Activated T-cell treated with anti-CD3 and anti-CD28 coated beads, Interleukin-2, amount 50 U/mL, for 24 hours (primary cell): ENCODE measurements around the gene MXD4.

Experiments
- DNase-seq: peaks from one replicate; pipeline ENCODE4 v3.0.0-alpha.2; 2020
- H3K27ac Mint-ChIP-seq: 2 replicates; pipeline ENCODE4 v1.8.0; 2020; ENCODE audit warnings: mild to moderate bottlenecking, mixed read lengths
- H3K27me3 Mint-ChIP-seq: 2 replicates; pipeline ENCODE4 v1.8.0; 2020; ENCODE audit warnings: mixed read lengths
- H3K36me3 Mint-ChIP-seq: 2 replicates; pipeline ENCODE4 v1.8.0; 2020; ENCODE audit warnings: low read depth, mixed read lengths
- H3K4me1 Mint-ChIP-seq: 2 replicates; pipeline ENCODE4 v1.8.0; 2020; ENCODE audit warnings: low read depth, mixed read lengths
- H3K4me3 Mint-ChIP-seq: 2 replicates; pipeline ENCODE4 v1.8.0; 2020; ENCODE audit warnings: mild to moderate bottlenecking, moderate library complexity, mixed read lengths
- H3K9me3 Mint-ChIP-seq: 2 replicates; pipeline ENCODE4 v1.8.0; 2020; ENCODE audit warnings: mixed read lengths

Gene MXD4

GRCh38 chr4:2248044-2248780, 13.7 kb downstream of the MXD4 start:
- no peak for DNase-seq
- Mint-ChIP-seq H3K27ac (no peak overlapping the region), H3K36me3 (peaks cover 8% of the 10 kb centered on the region), H3K4me1 (peaks cover 19% of the 10 kb centered on the region), H3K27me3 (no peaks in the 10 kb centered on the region), H3K9me3 (no peaks in the 10 kb centered on the region), H3K4me3 (no peak overlapping the region)

DNA sequence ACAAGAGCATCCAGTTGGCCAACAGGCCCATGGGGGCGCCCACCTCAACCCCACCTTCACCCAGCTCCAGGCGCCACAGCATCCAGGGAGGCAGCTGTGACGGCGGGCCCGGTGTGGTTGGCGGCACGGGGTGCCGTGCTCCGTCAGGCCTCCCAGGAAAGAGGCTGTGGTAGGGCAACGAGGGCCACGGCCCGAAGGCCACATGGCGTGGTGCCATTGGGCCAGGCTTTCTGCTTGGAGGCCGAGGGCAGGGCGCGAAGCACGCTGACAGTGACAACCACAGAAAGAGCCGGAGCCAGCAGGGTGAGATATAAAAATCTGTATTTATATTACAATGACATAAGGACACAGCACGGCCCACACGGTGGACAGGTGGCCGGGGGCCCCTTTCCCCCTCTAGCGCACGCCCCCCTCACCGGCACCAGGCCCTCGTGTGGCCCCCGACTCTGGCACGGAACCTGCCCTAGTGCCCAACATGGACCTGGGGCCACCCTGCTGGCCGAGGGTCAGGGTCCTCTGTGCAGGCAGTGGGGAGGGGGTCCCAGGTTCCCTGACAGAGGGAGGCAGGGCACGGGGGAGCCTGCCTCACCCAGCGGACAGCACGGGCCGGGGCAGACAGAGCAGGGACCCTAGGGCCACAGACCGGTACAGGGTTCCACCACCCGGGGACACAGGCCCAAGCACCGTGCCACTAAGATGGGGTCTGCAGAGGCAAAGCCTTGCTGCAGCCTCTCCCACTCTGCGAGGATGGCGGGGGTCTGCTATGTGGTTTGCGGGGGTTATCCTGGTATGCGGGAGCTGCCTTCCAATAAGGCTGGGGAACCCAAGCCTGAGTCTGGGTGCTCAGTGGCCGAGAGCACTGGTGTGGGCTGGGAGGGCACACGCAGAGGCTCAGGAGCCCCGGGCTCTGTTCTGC, 14.5 kb downstream of the MXD4 start:
- DNase-seq: no peak
- Mint-ChIP-seq H3K4me3 (no peak overlapping the region), H3K27ac (no peak overlapping the region), H3K4me1 (peaks cover 24% of the 10 kb centered on the region), H3K9me3 (no peaks in the 10 kb centered on the region), H3K36me3 (peaks cover 5% of the 10 kb centered on the region), H3K27me3 (no peaks in the 10 kb centered on the region)

DNA sequence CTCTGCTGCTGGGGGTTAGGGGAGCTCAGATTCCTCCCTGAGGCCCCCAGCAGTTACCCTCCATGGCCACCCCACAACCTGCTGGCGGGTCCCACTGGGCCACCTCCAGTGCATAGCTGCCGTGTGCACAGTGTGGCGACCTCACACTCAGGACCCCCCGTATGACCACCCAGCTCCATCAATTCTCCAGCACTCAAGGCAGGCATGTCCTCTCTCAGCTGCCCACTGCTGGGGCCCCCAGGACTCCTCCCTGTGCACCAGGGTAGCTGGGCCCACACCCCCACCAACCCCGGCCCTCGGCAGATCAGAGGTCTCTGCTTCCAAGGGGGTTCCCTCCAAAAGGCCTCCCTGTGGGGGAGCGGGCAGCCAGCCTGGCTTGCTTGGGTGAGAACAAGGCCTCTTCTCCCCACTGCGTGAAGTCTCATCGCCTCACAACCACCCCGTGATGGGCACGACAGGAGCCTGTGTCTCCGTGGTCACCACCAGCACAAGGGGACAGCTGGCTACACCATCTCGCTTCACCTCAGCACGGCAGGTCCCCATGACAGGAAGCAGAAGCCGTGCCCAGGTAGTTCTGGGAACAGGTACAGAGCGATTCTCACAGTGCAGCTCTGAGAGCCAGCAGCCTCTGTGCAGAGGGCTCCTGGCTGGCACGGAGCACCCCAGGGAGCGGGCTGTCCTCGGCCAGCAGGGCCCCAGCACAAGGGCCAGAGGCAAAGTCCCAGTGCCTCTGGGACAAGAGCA, 15.4 kb downstream of the MXD4 start:
- Mint-ChIP-seq H3K36me3 (peaks cover 6% of the 10 kb centered on the region), H3K9me3 (no peaks in the 10 kb centered on the region), H3K4me3 (no peak overlapping the region), H3K27me3 (no peaks in the 10 kb centered on the region), H3K4me1 (peaks cover 26% of the 10 kb centered on the region), H3K27ac (no peak overlapping the region)
- no peak for DNase-seq

- peaks cover 27% of the 10 kb centered on the region for H3K4me1 Mint-ChIP-seq
- H3K9me3 Mint-ChIP-seq: no peaks in the 10 kb centered on the region
- H3K27ac Mint-ChIP-seq: peak overlapping the region; percentile 27
- DNase-seq: no peak
- H3K4me3 Mint-ChIP-seq: no peak overlapping the region
- H3K36me3 Mint-ChIP-seq: peaks cover 11% of the 10 kb centered on the region
- no peaks in the 10 kb centered on the region for H3K27me3 Mint-ChIP-seq
Observed at GRCh38 chr4:2245787-2246275, 16.1 kb downstream of the MXD4 start.

- no peak overlapping the region for H3K4me3 Mint-ChIP-seq
- H3K4me1 Mint-ChIP-seq: peaks cover 33% of the 10 kb centered on the region
- H3K36me3 Mint-ChIP-seq: peaks cover 17% of the 10 kb centered on the region
- DNase-seq: peak; percentile 27
- no peaks in the 10 kb centered on the region for H3K9me3 Mint-ChIP-seq
- H3K27me3 Mint-ChIP-seq: no peaks in the 10 kb centered on the region
- peak overlapping the region; percentile 27 for H3K27ac Mint-ChIP-seq
Observed at GRCh38 chr4:2245057-2245786, 16.7 kb downstream of the MXD4 start.

DNA sequence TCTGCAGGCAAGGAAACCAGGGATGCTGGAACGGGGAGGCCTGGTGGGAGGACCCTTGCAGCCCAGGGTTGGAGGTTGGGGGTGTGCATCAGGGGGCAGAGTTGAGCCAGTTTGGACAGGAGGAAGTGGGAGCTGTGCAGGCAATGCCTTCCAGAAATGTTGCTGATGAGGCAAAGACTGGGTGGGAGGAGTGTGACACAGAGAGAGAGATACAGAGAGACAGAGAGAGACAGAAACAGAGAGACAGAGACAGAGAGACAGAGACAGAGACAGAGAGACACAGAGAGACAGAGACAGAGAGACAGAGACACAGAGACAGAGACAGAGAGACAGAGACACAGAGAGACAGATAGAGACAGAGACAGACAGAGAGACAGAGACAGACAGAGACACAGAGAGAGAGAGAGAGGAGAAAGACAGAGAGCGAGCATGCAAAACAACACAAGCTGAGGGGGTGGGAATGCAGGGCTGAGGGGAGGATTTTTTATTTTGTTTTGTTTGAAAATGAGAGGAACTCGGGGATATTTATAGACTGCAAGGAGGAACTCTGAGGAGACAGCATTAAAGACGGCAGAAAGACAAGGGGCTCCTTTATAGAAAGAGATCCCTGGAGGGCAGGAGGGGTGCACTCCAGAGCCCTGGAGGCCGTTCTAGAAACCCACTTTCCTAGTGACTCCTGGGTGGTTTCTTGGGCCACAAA, 18.1 kb downstream of the MXD4 start:
- Mint-ChIP-seq H3K36me3 (peaks cover 26% of the 10 kb centered on the region), H3K27ac (peak overlapping the region; percentile 37), H3K4me3 (no peak overlapping the region)

DNA sequence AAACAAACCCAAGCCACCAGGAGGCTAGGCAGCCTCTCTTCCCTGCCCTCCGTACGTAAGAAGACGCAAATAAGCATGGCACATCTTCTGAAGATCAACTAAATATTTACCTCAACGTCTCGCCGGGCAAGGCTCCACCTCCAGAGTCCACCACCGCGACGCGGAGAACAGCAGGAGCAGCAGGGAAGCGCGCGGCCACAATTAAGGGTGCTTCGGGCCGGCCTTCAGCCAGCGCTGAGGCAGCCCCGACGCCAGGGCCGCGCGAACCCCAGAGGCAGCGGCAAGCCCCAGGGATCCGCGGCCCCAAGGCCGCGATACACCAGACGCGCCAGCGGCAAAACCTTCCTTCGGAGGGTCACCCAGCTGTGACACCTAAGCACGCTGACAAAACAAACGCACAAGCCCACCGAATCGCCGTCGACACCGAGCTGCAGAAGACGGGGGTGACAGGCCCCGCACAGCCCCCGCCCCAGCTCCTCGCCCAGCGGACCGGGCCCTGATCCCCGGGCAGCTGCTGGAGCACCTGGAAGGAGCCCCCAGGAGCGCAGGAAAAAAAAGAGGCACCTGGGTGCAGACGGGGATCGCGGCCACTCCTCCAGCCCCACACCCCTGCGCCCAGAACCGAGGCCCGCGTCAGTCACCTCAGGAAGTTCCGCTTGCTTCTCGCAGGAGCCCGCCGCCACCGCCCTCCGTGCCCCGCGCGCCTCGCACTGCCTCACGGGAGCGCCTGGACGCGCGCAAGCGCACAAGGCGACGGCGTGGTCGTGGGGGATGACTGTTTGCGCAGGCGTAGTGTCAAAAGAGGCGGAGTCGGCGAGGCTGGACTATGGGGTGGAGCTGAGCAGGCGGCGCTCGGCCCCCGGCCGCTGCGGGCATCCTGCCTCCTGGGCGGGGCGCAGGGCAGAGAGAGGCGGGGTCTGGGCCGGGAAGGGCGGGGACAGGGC, 20.2 kb downstream of the MXD4 start, which contains the start of the genes HAUS3 and POLN:
HAUS3 (minus strand) TSS at position 712 of the 944 bp plus-strand sequence. CDS start 1,175 bp downstream, outside the sequence.
POLN (minus strand) TSS at position 712 of the 944 bp plus-strand sequence. CDS start 12,890 bp downstream, outside the sequence.
- peak within 1 kb of the TSS; percentile 96 for H3K4me3 Mint-ChIP-seq
- H3K9me3 Mint-ChIP-seq: no peaks in the 10 kb centered on the region
- H3K27ac Mint-ChIP-seq: peak within 1 kb of the TSS; percentile 94
- H3K36me3 Mint-ChIP-seq: peaks cover 41% of the 10 kb centered on the region
- DNase-seq: peak; percentile 100
- H3K4me1 Mint-ChIP-seq: peaks cover 63% of the 10 kb centered on the region
- no peaks in the 10 kb centered on the region for H3K27me3 Mint-ChIP-seq

More for the DNA sequence above, 18.1 kb downstream of the MXD4 start:
- no peaks in the 10 kb centered on the region for H3K27me3 Mint-ChIP-seq
- peak; percentile 30 for DNase-seq
- H3K4me1 Mint-ChIP-seq: peaks cover 44% of the 10 kb centered on the region
- no peaks in the 10 kb centered on the region for H3K9me3 Mint-ChIP-seq

DNA sequence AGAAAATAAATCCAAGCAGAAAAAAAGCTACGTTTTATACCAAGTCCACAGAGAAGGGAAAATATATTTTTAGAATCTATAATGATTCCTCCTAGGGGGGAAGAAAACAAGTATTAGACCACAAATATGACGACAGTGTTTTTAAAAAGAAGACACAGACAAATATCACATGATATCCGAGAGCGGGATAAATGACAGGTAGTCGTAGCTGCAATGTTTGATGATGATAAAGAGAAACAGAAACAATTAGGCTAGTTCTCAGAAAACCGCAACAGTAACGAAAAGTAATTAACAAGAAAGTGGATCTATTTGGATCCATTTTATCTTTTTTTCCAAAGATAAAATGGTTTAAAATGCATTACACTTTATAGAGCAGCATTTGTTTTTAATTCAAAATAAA, 20.9 kb downstream of the MXD4 start:
- Mint-ChIP-seq H3K27ac (peak overlapping the region; percentile 94), H3K27me3 (no peaks in the 10 kb centered on the region), H3K36me3 (peaks cover 46% of the 10 kb centered on the region), H3K9me3 (no peaks in the 10 kb centered on the region), H3K4me3 (peak overlapping the region; percentile 96), H3K4me1 (peaks cover 65% of the 10 kb centered on the region)
- DNase-seq: no peak

DNA sequence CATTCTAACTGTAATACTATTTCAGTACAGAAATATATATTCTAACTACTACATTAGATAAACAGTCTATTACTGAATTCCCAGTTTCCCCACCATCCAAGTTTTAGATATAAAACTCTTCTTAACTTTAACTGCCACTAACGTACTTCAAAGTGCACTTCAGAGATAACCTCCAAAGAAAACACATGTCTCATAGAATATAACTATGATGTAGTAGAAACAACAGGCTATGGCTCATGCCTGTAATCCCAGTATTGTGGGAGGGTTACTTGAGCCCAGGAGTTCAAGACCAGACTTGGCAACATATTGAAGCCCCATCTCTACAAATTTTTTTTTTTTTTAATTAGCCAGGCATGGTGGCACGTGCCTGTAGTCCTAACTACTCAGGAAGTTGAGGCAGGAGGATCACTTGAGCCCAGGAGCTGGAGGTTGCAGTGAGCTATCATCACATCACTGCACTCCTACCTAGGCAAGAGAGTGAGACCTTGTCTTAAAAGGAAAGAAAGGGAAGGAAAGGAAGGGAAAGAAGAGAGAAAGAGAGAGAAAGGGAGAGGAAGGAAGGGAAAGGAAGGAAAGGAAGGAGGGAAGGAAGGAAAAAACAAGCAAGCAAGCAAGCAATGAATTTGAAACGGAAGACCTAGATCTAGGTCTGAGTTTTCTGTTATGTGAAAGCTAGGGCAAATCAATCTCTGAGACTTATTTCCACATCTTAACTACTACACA, 24.8 kb downstream of the MXD4 start:
- Mint-ChIP-seq H3K27me3 (no peaks in the 10 kb centered on the region), H3K27ac (peak overlapping the region; percentile 67), H3K4me3 (peak overlapping the region; percentile 34), H3K36me3 (peaks cover 84% of the 10 kb centered on the region), H3K4me1 (peaks cover 63% of the 10 kb centered on the region), H3K9me3 (no peaks in the 10 kb centered on the region)
- DNase-seq: no peak

GRCh38 chr4:2231082-2231481, 30.8 kb downstream of the MXD4 start:
- Mint-ChIP-seq H3K4me1 (peaks cover 28% of the 10 kb centered on the region), H3K36me3 (peaks cover 76% of the 10 kb centered on the region), H3K4me3 (no peak overlapping the region), H3K27ac (no peak overlapping the region), H3K9me3 (no peaks in the 10 kb centered on the region), H3K27me3 (no peaks in the 10 kb centered on the region)
- DNase-seq: no peak

GRCh38 chr4:2226261-2226660, 35.6 kb downstream of the MXD4 start:
- Mint-ChIP-seq H3K9me3 (no peaks in the 10 kb centered on the region), H3K36me3 (peaks cover 45% of the 10 kb centered on the region), H3K27me3 (no peaks in the 10 kb centered on the region), H3K4me1 (peaks cover 4% of the 10 kb centered on the region), H3K27ac (peak overlapping the region; percentile 41), H3K4me3 (no peak overlapping the region)
- no peak for DNase-seq

- H3K36me3 Mint-ChIP-seq: peaks cover 25% of the 10 kb centered on the region
- no peaks in the 10 kb centered on the region for H3K27me3 Mint-ChIP-seq
- no peak overlapping the region for H3K4me3 Mint-ChIP-seq
- no peak for DNase-seq
- H3K4me1 Mint-ChIP-seq: peaks cover 4% of the 10 kb centered on the region
- H3K27ac Mint-ChIP-seq: no peak overlapping the region
- no peaks in the 10 kb centered on the region for H3K9me3 Mint-ChIP-seq
Observed at GRCh38 chr4:2222838-2223237, 39.1 kb downstream of the MXD4 start.
